CD4-positive, alpha-beta T cell (primary cell): ENCODE results near the gene ZNF682. TPM values are rescaled to one million over a fixed set of nuclear protein-coding genes. Genes with fewer than 3 reads are reported as not detected.

Source experiments
- ATAC-seq: fragments of 200-7000 bp; cut with Tn5 transposase; one replicate; pipeline ENCODE4 v1.10.0; 2022; ENCODE audit warnings: mild to moderate bottlenecking; ENCODE audit not compliant: poor library complexity
- CTCF ChIA-PET: fragments of 350-600 bp; sonication (Branson Sonifier 250); formaldehyde crosslinking; loops from one replicate; lab custom pipeline; 2021; ENCODE audit warnings: antibody characterized with exemption, inconsistent platforms; lab: Charles Lee
- POLR2A ChIA-PET: fragments of 350-600 bp; sonication (Branson Sonifier 250); formaldehyde crosslinking; loops from one replicate; lab custom pipeline; 2021; ENCODE audit warnings: antibody characterized with exemption, inconsistent platforms; lab: Charles Lee
- DNase-seq, 14 experiments: peaks; one replicate each; pipeline ENCODE4 v3.0.0-alpha.2; 2013 to 2020; ENCODE audit warnings: mixed read lengths in 2 of 14
- H3K27ac ChIP-seq, 2 donors: one replicate each; pipeline versions ENCODE4 v1.5.1 to v1.7.0; 2013; ENCODE audit warnings: low read length in 2 of 2, low read depth in 1 of 2, mild to moderate bottlenecking in 1 of 2
- H3K27me3 ChIP-seq, 2 experiments: 1 replicate in 1 of 2; 2 replicates in 1 of 2; pipeline versions ENCODE4 v1.6.1 to v1.7.0; 2013; ENCODE audit warnings: low read length in 2 of 2, control low read depth in 1 of 2, mild to moderate bottlenecking in 1 of 2, moderate library complexity in 1 of 2; ENCODE audit not compliant: insufficient read depth in 2 of 2, control insufficient read depth in 1 of 2
- H3K36me3 ChIP-seq: one replicate; pipeline ENCODE4 v1.6.1; 2013; ENCODE audit warnings: low read length, control low read depth; ENCODE audit not compliant: insufficient read depth
- H3K4me1 ChIP-seq: one replicate; pipeline ENCODE4 v1.6.1; 2013; ENCODE audit warnings: low read length, control low read depth; ENCODE audit not compliant: insufficient read depth
- H3K4me3 ChIP-seq: one replicate; pipeline ENCODE4 v1.5.1; 2013; ENCODE audit warnings: mild to moderate bottlenecking, low read length, moderate library complexity
- H3K9me3 ChIP-seq, 2 experiments: 1 replicate in 1 of 2; 2 replicates in 1 of 2; pipeline versions ENCODE4 v1.6.1 to v1.7.0; 2013; ENCODE audit warnings: low read length in 2 of 2, mild to moderate bottlenecking in 2 of 2, control low read depth in 1 of 2, moderate library complexity in 1 of 2; ENCODE audit not compliant: control insufficient read depth in 1 of 2, insufficient read depth in 1 of 2
- H3K27ac Mint-ChIP-seq: one replicate; pipeline ENCODE4 v1.8.0; 2020; ENCODE audit warnings: mixed read lengths
- H3K27me3 Mint-ChIP-seq: one replicate; pipeline ENCODE4 v1.8.0; 2021; ENCODE audit warnings: mixed read lengths
- H3K36me3 Mint-ChIP-seq: one replicate; pipeline ENCODE4 v1.8.0; 2021; ENCODE audit warnings: low read depth, mixed read lengths
- H3K4me1 Mint-ChIP-seq: one replicate; pipeline ENCODE4 v1.8.0; 2021; ENCODE audit warnings: low read depth, mixed read lengths
- H3K4me3 Mint-ChIP-seq: one replicate; pipeline ENCODE4 v1.8.0; 2020; ENCODE audit warnings: mild to moderate bottlenecking, mixed read lengths
- H3K9me3 Mint-ChIP-seq: one replicate; pipeline ENCODE4 v1.8.0; 2020; ENCODE audit warnings: mixed read lengths
- intact Hi-C, 2 experiments: fragments of 100-400 bp; cut with DNase I in 1 of 2; cut with micrococcal nuclease in 1 of 2; formaldehyde crosslinking; loops; one replicate each; pipeline versions ENCODE4 v1.15.1 to v1.9.0; 2023 to 2025; cut with DNase I, micrococcal nuclease
- total RNA-seq, 174 experiments: library from RNA in 2 of 174; stranded (reverse) in 2 of 174; gene quantifications; one replicate each; pipeline ENCODE4 v1.2.3 and lab custom pipeline; 2021 to 2026
- TF ChIP-seq, protein P1 (sequence below): fragments of 200-600 bp; IDR thresholded peaks from one replicate; pipeline ENCODE4 v1.8.0; 2022; ENCODE audit warnings: antibody characterized with exemption, mild to moderate bottlenecking

Gene ZNF682
- total RNA-seq, 2 experiments from 2014 or later = 12.5 to 16.0 TPM

DNA sequence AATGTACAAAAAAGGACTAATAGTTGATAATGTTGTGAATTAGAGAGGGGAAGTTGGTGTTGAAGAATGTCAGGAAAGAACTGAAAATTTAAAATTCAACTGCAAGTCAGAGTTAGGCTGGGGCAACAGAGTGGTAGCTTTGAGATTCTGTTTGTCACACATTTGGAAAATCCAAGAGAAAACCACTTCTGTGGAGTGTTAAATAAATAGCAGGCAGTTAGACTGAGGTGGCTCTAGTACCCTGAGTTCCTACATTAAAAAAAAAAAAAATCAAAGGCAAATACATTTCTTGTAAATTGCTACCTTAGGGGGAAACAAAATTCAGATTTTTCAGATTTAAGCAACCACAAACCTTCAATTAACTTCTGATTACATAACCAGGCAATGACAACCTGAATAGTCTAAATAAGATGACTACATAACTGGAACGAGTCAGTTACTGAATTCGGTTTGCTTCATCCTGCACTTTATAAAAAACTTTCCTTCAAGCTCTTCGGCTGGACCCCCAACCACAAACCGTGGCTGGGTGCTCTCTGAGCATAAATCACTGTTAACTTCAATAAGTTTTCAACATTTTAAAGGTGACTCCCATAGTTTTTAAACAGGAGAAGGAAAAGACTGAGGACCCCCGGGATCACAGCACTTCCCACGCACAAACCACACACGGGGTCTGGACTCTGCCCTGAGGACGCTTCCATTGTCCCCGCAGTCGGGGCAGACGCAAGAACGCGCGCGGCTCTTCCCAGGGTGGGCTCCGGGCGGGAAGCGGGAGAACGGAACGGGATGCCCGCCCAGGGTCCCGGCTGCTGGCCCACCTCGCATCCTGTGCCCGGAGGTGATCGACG lies 725 bp downstream of the ZNF682 start:
- H3K9me3 ChIP-seq = peaks cover 0 to 11% of the 10 kb centered on the region in 2 experiments
- H3K27ac Mint-ChIP-seq = peak overlapping the region; percentile 96
- intact Hi-C loops = loop anchor here (1.0 to 10.0 kb wide), 4 partner anchors 14 to 1796 kb away; partner anchors contain the start of genes ZNF43 (in 1 of the 2), ZNF486 (in 1 of the 2) and ZNF90 (in 1 of the 2)
- H3K36me3 Mint-ChIP-seq = peaks cover 23% of the 10 kb centered on the region
- peak in 4 of 14 experiments; percentile 10 to 36 (median 14) for DNase-seq
- peaks cover 3% of the 10 kb centered on the region for H3K36me3 ChIP-seq
- H3K9me3 Mint-ChIP-seq = no peaks in the 10 kb centered on the region
- H3K4me1 ChIP-seq = peaks cover 11% of the 10 kb centered on the region
- ChIA-PET CTCF (interaction anchor here (0.7 to 1.0 kb wide), 2 partner anchors 412 to 485 kb away, joined by 3 read pairs; no protein-coding TSS in a partner anchor), POLR2A (interaction anchor here (0.5 to 2.5 kb wide), 26 partner anchors 14 to 1531 kb away, joined by 3 to 49 read pairs (median 5); partner anchors contain the start of genes ZNF101, ZNF14, ZNF253 and ZNF429)
- H3K4me3 ChIP-seq = peak overlapping the region; percentile 95
- H3K27me3 Mint-ChIP-seq = no peaks in the 10 kb centered on the region
- no peaks in the 10 kb centered on the region for H3K27me3 ChIP-seq
- H3K4me1 Mint-ChIP-seq = peaks cover 19% of the 10 kb centered on the region
- TF ChIP-seq, protein P1, sequence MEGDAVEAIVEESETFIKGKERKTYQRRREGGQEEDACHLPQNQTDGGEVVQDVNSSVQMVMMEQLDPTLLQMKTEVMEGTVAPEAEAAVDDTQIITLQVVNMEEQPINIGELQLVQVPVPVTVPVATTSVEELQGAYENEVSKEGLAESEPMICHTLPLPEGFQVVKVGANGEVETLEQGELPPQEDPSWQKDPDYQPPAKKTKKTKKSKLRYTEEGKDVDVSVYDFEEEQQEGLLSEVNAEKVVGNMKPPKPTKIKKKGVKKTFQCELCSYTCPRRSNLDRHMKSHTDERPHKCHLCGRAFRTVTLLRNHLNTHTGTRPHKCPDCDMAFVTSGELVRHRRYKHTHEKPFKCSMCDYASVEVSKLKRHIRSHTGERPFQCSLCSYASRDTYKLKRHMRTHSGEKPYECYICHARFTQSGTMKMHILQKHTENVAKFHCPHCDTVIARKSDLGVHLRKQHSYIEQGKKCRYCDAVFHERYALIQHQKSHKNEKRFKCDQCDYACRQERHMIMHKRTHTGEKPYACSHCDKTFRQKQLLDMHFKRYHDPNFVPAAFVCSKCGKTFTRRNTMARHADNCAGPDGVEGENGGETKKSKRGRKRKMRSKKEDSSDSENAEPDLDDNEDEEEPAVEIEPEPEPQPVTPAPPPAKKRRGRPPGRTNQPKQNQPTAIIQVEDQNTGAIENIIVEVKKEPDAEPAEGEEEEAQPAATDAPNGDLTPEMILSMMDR = no peak
- peak; percentile 12 for ATAC-seq
- peak overlapping the region; percentile 98 for H3K4me3 Mint-ChIP-seq
- H3K27ac ChIP-seq = peak overlapping the region; percentile 72 to 77

DNA sequence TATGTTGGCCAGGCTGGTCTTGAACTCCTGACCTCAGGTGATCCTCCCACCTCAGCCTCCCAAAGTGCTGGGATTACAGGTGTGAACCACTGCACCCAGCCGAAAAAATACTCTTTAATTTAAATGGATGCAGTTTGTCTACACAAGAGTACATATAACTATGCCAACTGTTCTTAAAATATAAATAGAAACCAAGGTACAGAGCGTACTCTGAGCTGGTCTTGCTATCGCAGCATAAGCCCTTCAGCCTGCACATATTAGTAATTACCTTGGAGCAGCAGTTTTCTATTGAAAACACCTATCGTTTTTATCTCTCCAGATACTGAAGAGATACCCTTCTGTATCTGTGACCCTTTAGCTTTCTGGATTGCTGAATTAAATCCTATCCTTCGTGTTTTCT lies 3.4 kb downstream of the ZNF682 start:
- intact Hi-C loops = loop anchor here (5.0 to 10.0 kb wide), 2 partner anchors 131 to 1799 kb away; partner anchors contain the start of genes ZNF43 (in 1 of the 2) and ZNF486 (in 1 of the 2)
- no peaks in the 10 kb centered on the region for H3K27me3 Mint-ChIP-seq
- H3K9me3 ChIP-seq = peaks cover 0 to 9% of the 10 kb centered on the region in 2 experiments
- peaks cover 11% of the 10 kb centered on the region for H3K4me1 ChIP-seq
- H3K4me3 ChIP-seq = no peak overlapping the region
- H3K27ac Mint-ChIP-seq = no peak overlapping the region
- TF ChIP-seq, protein P1 = no peak
- peaks cover 29% of the 10 kb centered on the region for H3K4me1 Mint-ChIP-seq
- H3K27ac ChIP-seq = no peak overlapping the region
- H3K27me3 ChIP-seq = no peaks in the 10 kb centered on the region
- no peak for DNase-seq
- H3K36me3 ChIP-seq = peaks cover 3% of the 10 kb centered on the region
- peaks cover 41% of the 10 kb centered on the region for H3K36me3 Mint-ChIP-seq
- no peak overlapping the region for H3K4me3 Mint-ChIP-seq
- no peaks in the 10 kb centered on the region for H3K9me3 Mint-ChIP-seq
- ChIA-PET CTCF (no interaction called here), POLR2A (no interaction called here)
- ATAC-seq = no peak

DNA sequence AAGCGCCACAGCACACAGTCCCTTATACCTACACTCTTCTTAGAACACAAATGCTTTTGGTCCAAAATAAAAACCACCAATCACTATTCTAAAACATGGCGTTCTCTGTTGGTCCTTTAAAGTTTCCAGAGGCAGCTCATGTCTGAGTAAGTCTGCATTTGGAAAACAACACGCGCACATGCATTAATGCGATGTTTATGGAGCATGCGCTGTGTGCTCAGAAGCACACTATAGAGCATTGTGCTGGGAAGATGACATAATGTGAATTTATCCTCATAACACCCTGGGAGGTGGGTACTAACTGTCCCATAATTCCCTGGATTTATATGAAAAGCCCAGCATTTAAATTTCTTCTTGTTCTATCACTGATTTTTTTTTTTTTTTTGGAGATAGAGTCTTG lies 10.7 kb downstream of the ZNF682 start:
- H3K27me3 Mint-ChIP-seq = no peaks in the 10 kb centered on the region
- H3K27ac Mint-ChIP-seq = no peak overlapping the region
- H3K9me3 Mint-ChIP-seq = no peaks in the 10 kb centered on the region
- no peak for ATAC-seq
- H3K36me3 Mint-ChIP-seq = peaks cover 58% of the 10 kb centered on the region
- ChIA-PET POLR2A (no interaction called here), CTCF (no interaction called here)
- Histone ChIP-seq H3K4me1 (no peaks in the 10 kb centered on the region), H3K9me3 (peaks cover 0 to 6% of the 10 kb centered on the region in 2 experiments), H3K36me3 (peaks cover 4% of the 10 kb centered on the region), H3K4me3 (no peak overlapping the region), H3K27me3 (no peaks in the 10 kb centered on the region), H3K27ac (no peak overlapping the region)
- no peak for DNase-seq
- intact Hi-C loops = no loop called here
- no peak overlapping the region for H3K4me3 Mint-ChIP-seq
- TF ChIP-seq, protein P1 = no peak
- peaks cover 10% of the 10 kb centered on the region for H3K4me1 Mint-ChIP-seq
